HEK293T (cell line): ENCODE data around the gene HOXD3.

Source experiments
- CTCF ChIA-PET: fragments of 350-600 bp; formaldehyde crosslinking; extraction: SDS; loops from one replicate; lab custom pipeline; 2021; ENCODE audit warnings: antibody characterized with exemption, inconsistent platforms; lab: Yijun Ruan, JAX
- POLR2A ChIA-PET: fragments of 350-600 bp; formaldehyde crosslinking; extraction: SDS; loops from one replicate; lab custom pipeline; 2020; ENCODE audit warnings: antibody characterized with exemption, inconsistent platforms; lab: Yijun Ruan, JAX
- DNase-seq: peaks from one replicate; pipeline ENCODE4 v3.0.0; 2012; ENCODE audit warnings: mixed read lengths; ENCODE audit errors: extremely low spot score
- ARNT ChIP-seq: fragments of 450-650 bp; IDR thresholded peaks from 2 replicates; pipeline ENCODE4 v1.6.1; 2017; ENCODE audit warnings: mild to moderate bottlenecking
- BHLHE40 ChIP-seq: fragments of 450-650 bp; IDR thresholded peaks from 2 replicates; pipeline ENCODE4 v1.6.1; 2016; ENCODE audit warnings: mild to moderate bottlenecking, moderate library complexity, borderline replicate concordance
- CTBP1 ChIP-seq: fragments of 450-650 bp; IDR thresholded peaks from 2 replicates; pipeline ENCODE4 v1.6.1; 2016; ENCODE audit warnings: borderline replicate concordance
- ELF4 ChIP-seq: fragments of 450-650 bp; IDR thresholded peaks from 2 replicates; pipeline ENCODE4 v1.6.1; 2017; ENCODE audit warnings: antibody characterized with exemption
- FOXA1 ChIP-seq: fragments of 450-650 bp; IDR thresholded peaks from 2 replicates; pipeline ENCODE4 v1.6.1; 2016; ENCODE audit warnings: mild to moderate bottlenecking
- FOXK2 ChIP-seq: fragments of 450-650 bp; IDR thresholded peaks from 2 replicates; pipeline ENCODE4 v1.6.1; 2016; ENCODE audit warnings: mild to moderate bottlenecking
- FOXM1 ChIP-seq: fragments of 450-650 bp; IDR thresholded peaks from 2 replicates; pipeline ENCODE4 v1.6.1; 2017; ENCODE audit warnings: mild to moderate bottlenecking, borderline replicate concordance
- HDGF ChIP-seq: fragments of 450-650 bp; IDR thresholded peaks from 2 replicates; pipeline ENCODE4 v1.6.1; 2017; ENCODE audit warnings: antibody characterized with exemption, borderline replicate concordance
- L3MBTL2 ChIP-seq: fragments of 450-650 bp; conservative IDR thresholded peaks from 2 replicates; pipeline ENCODE4 v1.6.1; 2016; ENCODE audit warnings: mild to moderate bottlenecking
- LEF1 ChIP-seq: fragments of 450-650 bp; IDR thresholded peaks from 2 replicates; pipeline ENCODE4 v1.6.1; 2017; ENCODE audit warnings: mild to moderate bottlenecking, borderline replicate concordance
- NFRKB ChIP-seq: fragments of 450-650 bp; IDR thresholded peaks from 2 replicates; pipeline ENCODE4 v1.6.1; 2016; ENCODE audit warnings: mild to moderate bottlenecking, moderate library complexity
- PKNOX1 ChIP-seq: fragments of 450-650 bp; IDR thresholded peaks from 2 replicates; pipeline ENCODE4 v1.6.1; 2016
- SP1 ChIP-seq: fragments of 450-650 bp; IDR thresholded peaks from 2 replicates; pipeline ENCODE4 v1.6.1; 2017
- SUZ12 ChIP-seq: fragments of 450-650 bp; IDR thresholded peaks from 2 replicates; pipeline ENCODE4 v1.6.1; 2016; ENCODE audit warnings: mild to moderate bottlenecking
- TARDBP ChIP-seq: fragments of 450-650 bp; IDR thresholded peaks from 2 replicates; pipeline ENCODE4 v1.6.1; 2016
- ZNF384 ChIP-seq: fragments of 450-650 bp; IDR thresholded peaks from 2 replicates; pipeline ENCODE4 v1.6.1; 2016

Gene HOXD3

GRCh38 chr2:176178757-176179295 lies 21.7 kb downstream of the HOXD3 start:
- POLR2A ChIA-PET: interaction anchor here (1.5 kb wide), 1 partner anchor 9 kb away, joined by 3 read pairs; no protein-coding TSS in a partner anchor
- CTCF ChIA-PET: no interaction called here
- no peak for TF ChIP-seq PKNOX1
- no peak for TF ChIP-seq SUZ12
- no peak for DNase-seq

- ChIA-PET POLR2A (no interaction called here), CTCF (no interaction called here)
- no peak for DNase-seq
- TF ChIP-seq BHLHE40: no peak
- TF ChIP-seq FOXK2: no peak
- TF ChIP-seq PKNOX1: no peak
- TF ChIP-seq ZNF384: no peak
- TF ChIP-seq SP1: no peak
- no peak for TF ChIP-seq FOXA1
- TF ChIP-seq NFRKB: no peak
- TF ChIP-seq SUZ12: no peak
- no peak for TF ChIP-seq ARNT
- no peak for TF ChIP-seq ELF4
- no peak for TF ChIP-seq CTBP1
- no peak for TF ChIP-seq HDGF
These were observed 24.4 kb downstream of the HOXD3 start for GRCh38 chr2:176181551-176181950.

GRCh38 chr2:176182671-176183070 lies 25.6 kb downstream of the HOXD3 start:
- POLR2A ChIA-PET: no interaction called here
- no peak for DNase-seq
- CTCF ChIA-PET: no interaction called here
- no peak for TF ChIP-seq ARNT
- no peak for TF ChIP-seq SP1
- TF ChIP-seq CTBP1: no peak
- TF ChIP-seq LEF1: no peak
- no peak for TF ChIP-seq FOXK2
- no peak for TF ChIP-seq FOXM1

- CTCF ChIA-PET: no interaction called here
- TF ChIP-seq TARDBP (no peak), CTBP1 (no peak), ARNT (no peak), SUZ12 (no peak), FOXA1 (no peak), PKNOX1 (no peak), NFRKB (no peak), BHLHE40 (no peak), HDGF (no peak), ELF4 (no peak), ZNF384 (no peak), LEF1 (no peak), SP1 (no peak), L3MBTL2 (no peak)
- DNase-seq: no peak
- POLR2A ChIA-PET: no interaction called here
These were observed 27.6 kb downstream of the HOXD3 start for GRCh38 chr2:176184749-176185148.

GRCh38 chr2:176186024-176186423 lies 28.9 kb downstream of the HOXD3 start:
- no peak for TF ChIP-seq CTBP1
- TF ChIP-seq LEF1: no peak
- TF ChIP-seq FOXA1: no peak
- TF ChIP-seq SP1: no peak
- no peak for TF ChIP-seq PKNOX1
- no peak for TF ChIP-seq ELF4
- TF ChIP-seq SUZ12: no peak
- TF ChIP-seq BHLHE40: no peak
- TF ChIP-seq ARNT: no peak
- no peak for TF ChIP-seq FOXM1
- TF ChIP-seq HDGF: no peak
- no peak for TF ChIP-seq ZNF384
- TF ChIP-seq L3MBTL2: no peak
- CTCF ChIA-PET: interaction anchor here (0.6 kb wide), 1 partner anchor 11 kb away, joined by 3 read pairs; no protein-coding TSS in a partner anchor
- DNase-seq: no peak
- POLR2A ChIA-PET: interaction anchor here (1.1 kb wide), 1 partner anchor 11 kb away, joined by 4 read pairs; no protein-coding TSS in a partner anchor

- no peak for TF ChIP-seq ZNF384
- POLR2A ChIA-PET: interaction anchor here (1.0 to 1.3 kb wide), 5 partner anchors 8 to 82 kb away, joined by 3 to 10 read pairs (median 3); partner anchors contain the start of gene MTX2
- CTCF ChIA-PET: interaction anchor here (1.2 kb wide), 1 partner anchor 13 kb away, joined by 3 read pairs; no protein-coding TSS in a partner anchor
- peak; percentile 43 for DNase-seq
These were observed 30.2 kb downstream of the HOXD3 start for GRCh38 chr2:176187200-176187898.
